ENCODE data around the gene BTG2.

- TF ChIP-seq, protein P1, sequence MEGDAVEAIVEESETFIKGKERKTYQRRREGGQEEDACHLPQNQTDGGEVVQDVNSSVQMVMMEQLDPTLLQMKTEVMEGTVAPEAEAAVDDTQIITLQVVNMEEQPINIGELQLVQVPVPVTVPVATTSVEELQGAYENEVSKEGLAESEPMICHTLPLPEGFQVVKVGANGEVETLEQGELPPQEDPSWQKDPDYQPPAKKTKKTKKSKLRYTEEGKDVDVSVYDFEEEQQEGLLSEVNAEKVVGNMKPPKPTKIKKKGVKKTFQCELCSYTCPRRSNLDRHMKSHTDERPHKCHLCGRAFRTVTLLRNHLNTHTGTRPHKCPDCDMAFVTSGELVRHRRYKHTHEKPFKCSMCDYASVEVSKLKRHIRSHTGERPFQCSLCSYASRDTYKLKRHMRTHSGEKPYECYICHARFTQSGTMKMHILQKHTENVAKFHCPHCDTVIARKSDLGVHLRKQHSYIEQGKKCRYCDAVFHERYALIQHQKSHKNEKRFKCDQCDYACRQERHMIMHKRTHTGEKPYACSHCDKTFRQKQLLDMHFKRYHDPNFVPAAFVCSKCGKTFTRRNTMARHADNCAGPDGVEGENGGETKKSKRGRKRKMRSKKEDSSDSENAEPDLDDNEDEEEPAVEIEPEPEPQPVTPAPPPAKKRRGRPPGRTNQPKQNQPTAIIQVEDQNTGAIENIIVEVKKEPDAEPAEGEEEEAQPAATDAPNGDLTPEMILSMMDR (IDR thresholded peaks at IDR 0.05; ENCODE audit: insufficient read depth, low read length, poor library complexity, severe bottlenecking) = no peak
- no peak for TF ChIP-seq EZH2phosphoT487 (conservative IDR thresholded peaks at IDR 0.05; ENCODE audit: low read length)
These were observed 21.7 kb downstream of the BTG2 start for GRCh38 chr1:203326830-203327683.
